ENCODE data around the gene SUMO3. TPM values are rescaled to one million over a fixed set of nuclear protein-coding genes. Genes with fewer than 3 reads are reported as not detected.

SUMO3 gene
- polyA plus RNA-seq, 1 of the 3 experiments (the other 2 are of a cell fraction) = 125 TPM

- TF ChIP-seq SMC3 (IDR thresholded peaks at IDR 0.05; ENCODE audit: low read depth, low read length) (no peak), TCF12 (IDR thresholded peaks at IDR 0.05) (no peak), POLR2AphosphoS5 (IDR thresholded peaks at IDR 0.05; ENCODE audit: low read depth, low read length) (peak; percentile 83), CHD2 (IDR thresholded peaks at IDR 0.05; ENCODE audit: low read length, partially characterized antibody) (peak; percentile 66), FOSL2 (IDR thresholded peaks at IDR 0.05; ENCODE audit: borderline replicate concordance, low read depth) (no peak), NFIC (IDR thresholded peaks at IDR 0.05; ENCODE audit: borderline replicate concordance) (no peak), GATA2 (CRISPR knock-in tag; IDR thresholded peaks at IDR 0.05) (no peak), RXRA (IDR thresholded peaks at IDR 0.05; ENCODE audit: borderline replicate concordance, low read depth) (no peak), MAX (IDR thresholded peaks at IDR 0.05; ENCODE audit: low read depth) (peak; percentile 99), RCOR1 (IDR thresholded peaks at IDR 0.05; ENCODE audit: low read length) (no peak), RAD21 (IDR thresholded peaks at IDR 0.05; ENCODE audit: low read length) (no peak), TEAD4 (IDR thresholded peaks at IDR 0.05; ENCODE audit: borderline replicate concordance, insufficient read depth) (no peak), JUND (IDR thresholded peaks at IDR 0.05) (no peak), USF1 (IDR thresholded peaks at IDR 0.05; ENCODE audit: borderline replicate concordance, low read depth) (no peak), YY1 (IDR thresholded peaks at IDR 0.05; ENCODE audit: low read depth) (peak; percentile 35), EZH2phosphoT487 (IDR thresholded peaks at IDR 0.05; ENCODE audit: borderline replicate concordance, low read depth) (no peak), IRF3 (IDR thresholded peaks at IDR 0.05; ENCODE audit: low read depth, low read length) (no peak), REST (IDR thresholded peaks at IDR 0.05; ENCODE audit: low read depth, low read length) (no peak)
These were observed 16.1 kb downstream of the SUMO3 start, which contains the start of gene UBE2G2 (continued) for GRCh38 chr21:44801468-44802395.

Data from SK-N-SH (cell line).